Ishikawa (cell line): ENCODE data around the gene VPS41.

ENCODE experiments used
- CREB1 ChIP-seq: IDR thresholded peaks from 2 replicates; pipeline ENCODE4 v1.6.1; 2012; ENCODE audit warnings: low read depth
- EP300 ChIP-seq: IDR thresholded peaks from 2 replicates; pipeline ENCODE4 v1.6.1; 2012; ENCODE audit warnings: borderline replicate concordance
- TAF1 ChIP-seq: IDR thresholded peaks from 2 replicates; pipeline ENCODE4 v1.6.1; 2012; ENCODE audit warnings: low read depth, mild to moderate bottlenecking
- ZBTB7A ChIP-seq: IDR thresholded peaks from 2 replicates; pipeline ENCODE4 v1.6.1; 2012; ENCODE audit warnings: low read depth

- TF ChIP-seq CREB1 (no peak), EP300 (no peak), TAF1 (no peak), ZBTB7A (no peak)
Observed at GRCh38 chr7:38938001-38938485, 29.1 kb upstream of the VPS41 start.
